GM13977 (cell line): ENCODE measurements around the gene RHOT2.

Experiments used
- DNase-seq: peaks from one replicate; pipeline ENCODE4 v3.0.0; 2012; ENCODE audit warnings: low spot score
- CTCF ChIP-seq: IDR thresholded peaks from 2 replicates; pipeline ENCODE4 v1.5.1; 2012; ENCODE audit warnings: mild to moderate bottlenecking, control low read depth; ENCODE audit not compliant: insufficient read depth; ENCODE audit errors: extremely low read depth, missing control alignments
- in situ Hi-C: fragments of 300-500 bp; cut with MboI; formaldehyde crosslinking; loops from one replicate; pipeline ENCODE4 v1.12.0; 2022; ENCODE audit warnings: low sequenced_read_pairs, low pct_unique_long_range_greater_than_20kb, mixed read lengths, inconsistent platforms; ENCODE audit not compliant: unreplicated experiment

RHOT2 gene

GRCh38 chr16:706189-707061 is 38.5 kb downstream of the RHOT2 start:
- no peak for DNase-seq
- no peak for TF ChIP-seq CTCF
- in situ Hi-C loops = no loop called here

GRCh38 chr16:707062-707538 is 39.2 kb downstream of the RHOT2 start:
- no peak for TF ChIP-seq CTCF
- in situ Hi-C loops = no loop called here
- DNase-seq = no peak

- TF ChIP-seq CTCF = no peak
- in situ Hi-C loops = no loop called here
Observed at GRCh38 chr16:708019-708418, 40.1 kb downstream of the RHOT2 start.

GRCh38 chr16:708959-709358 is 41.0 kb downstream of the RHOT2 start:
- DNase-seq = no peak
- in situ Hi-C loops = no loop called here
- TF ChIP-seq CTCF = no peak

More at GRCh38 chr16:708019-708418, 40.1 kb downstream of the RHOT2 start:
- DNase-seq = no peak

- no peak for TF ChIP-seq CTCF
- in situ Hi-C loops = loop anchor here (5.0 kb wide), 1 partner anchor 77 kb away; the partner anchor contains the start of genes CHTF18 and RPUSD1
- DNase-seq = no peak
Observed at GRCh38 chr16:709566-710499, 41.9 kb downstream of the RHOT2 start.

- in situ Hi-C loops = loop anchor here (5.0 kb wide), 1 partner anchor 77 kb away; the partner anchor contains the start of genes CHTF18 and RPUSD1
- DNase-seq = no peak
- TF ChIP-seq CTCF = no peak
Observed at GRCh38 chr16:710500-711075, 42.7 kb downstream of the RHOT2 start.
